GM12874 (cell line): Measurements from ENCODE around the gene DLK1.

ENCODE experiments used
- TF ChIP-seq, protein P1 (sequence below): IDR thresholded peaks from 2 replicates; pipeline ENCODE4 v1.5.1; 2011; ENCODE audit warnings: low read depth, mild to moderate bottlenecking, control low read depth, low read length, moderate library complexity; ENCODE audit not compliant: insufficient read depth

Gene DLK1

DNA sequence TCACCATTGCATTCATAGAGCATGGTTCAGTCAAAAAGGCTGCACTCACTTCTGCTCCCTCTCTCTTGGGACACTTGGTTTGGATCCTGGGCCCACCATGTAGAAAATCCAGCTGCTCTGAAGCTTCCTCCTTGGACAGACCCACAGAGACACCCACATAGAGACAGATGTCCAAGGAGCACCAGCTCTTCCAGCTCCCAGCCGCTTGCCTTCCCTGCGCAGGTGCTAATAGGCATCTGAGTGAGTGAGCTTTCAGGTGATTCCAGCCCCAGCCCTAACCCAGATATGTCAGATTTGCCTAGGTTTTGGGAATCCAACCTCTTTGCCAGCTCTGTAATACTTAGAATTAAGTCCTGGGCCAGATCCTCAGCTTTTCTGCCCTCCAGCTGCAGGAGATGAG is 38.6 kb downstream of the DLK1 start:
- TF ChIP-seq, protein P1, sequence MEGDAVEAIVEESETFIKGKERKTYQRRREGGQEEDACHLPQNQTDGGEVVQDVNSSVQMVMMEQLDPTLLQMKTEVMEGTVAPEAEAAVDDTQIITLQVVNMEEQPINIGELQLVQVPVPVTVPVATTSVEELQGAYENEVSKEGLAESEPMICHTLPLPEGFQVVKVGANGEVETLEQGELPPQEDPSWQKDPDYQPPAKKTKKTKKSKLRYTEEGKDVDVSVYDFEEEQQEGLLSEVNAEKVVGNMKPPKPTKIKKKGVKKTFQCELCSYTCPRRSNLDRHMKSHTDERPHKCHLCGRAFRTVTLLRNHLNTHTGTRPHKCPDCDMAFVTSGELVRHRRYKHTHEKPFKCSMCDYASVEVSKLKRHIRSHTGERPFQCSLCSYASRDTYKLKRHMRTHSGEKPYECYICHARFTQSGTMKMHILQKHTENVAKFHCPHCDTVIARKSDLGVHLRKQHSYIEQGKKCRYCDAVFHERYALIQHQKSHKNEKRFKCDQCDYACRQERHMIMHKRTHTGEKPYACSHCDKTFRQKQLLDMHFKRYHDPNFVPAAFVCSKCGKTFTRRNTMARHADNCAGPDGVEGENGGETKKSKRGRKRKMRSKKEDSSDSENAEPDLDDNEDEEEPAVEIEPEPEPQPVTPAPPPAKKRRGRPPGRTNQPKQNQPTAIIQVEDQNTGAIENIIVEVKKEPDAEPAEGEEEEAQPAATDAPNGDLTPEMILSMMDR: no peak

DNA sequence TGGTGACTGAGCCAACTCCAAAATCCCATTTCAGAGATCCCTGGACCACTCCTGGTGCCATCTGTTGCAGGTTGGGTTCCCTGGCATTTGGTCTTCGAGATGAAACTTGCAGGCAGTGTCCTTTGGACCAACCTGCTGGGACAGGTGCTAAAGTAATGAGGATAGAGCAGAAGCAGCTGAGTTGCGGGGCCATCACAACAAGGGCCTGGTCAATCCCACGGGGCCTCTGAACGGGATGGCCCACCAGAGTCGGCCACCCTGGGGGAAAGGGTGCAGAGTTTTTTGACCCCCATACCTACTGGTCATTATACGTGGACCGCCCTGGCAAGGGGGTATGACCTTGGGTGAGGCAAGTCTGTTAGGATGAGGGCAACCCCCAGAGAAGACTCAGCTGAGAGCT is 39.3 kb downstream of the DLK1 start:
- TF ChIP-seq, protein P1: no peak

DNA sequence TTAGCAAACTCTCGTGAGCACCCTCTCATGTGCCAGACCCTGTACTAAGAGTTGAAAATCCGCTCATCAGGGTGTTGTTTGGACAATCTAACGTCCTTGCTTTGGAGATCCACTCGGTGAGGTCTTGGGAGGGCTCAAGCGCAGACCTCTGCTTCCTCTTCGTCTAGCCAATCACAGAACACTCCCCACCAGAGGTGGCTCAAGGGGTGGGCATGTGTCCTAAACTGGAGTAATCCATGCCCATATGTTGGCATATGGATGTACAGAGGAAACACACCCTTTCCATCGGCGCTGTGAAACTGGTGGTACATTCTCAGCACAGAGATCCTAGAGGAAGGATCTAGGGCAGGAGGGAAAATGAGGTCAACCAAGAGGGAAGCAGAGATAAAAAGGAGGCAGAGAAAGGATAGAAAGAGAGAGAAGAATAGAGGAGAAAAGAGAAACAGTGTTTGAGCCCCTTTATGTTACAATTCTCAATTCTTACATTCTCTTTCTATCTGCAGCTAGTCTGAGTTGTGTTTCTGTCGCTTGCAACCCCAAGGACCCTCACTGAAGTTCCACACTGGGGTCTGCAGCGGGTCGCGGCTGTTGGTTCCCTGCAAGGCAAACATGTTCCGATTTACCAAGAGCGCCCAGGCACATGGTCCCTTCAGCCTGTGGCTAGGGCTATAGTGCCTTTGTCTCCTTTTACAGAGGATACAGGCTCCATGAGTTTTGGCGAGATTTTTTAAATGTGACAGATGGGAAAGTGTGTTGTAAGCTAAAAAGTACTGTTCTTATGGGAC is 40.5 kb downstream of the DLK1 start:
- TF ChIP-seq, protein P1: no peak

DNA sequence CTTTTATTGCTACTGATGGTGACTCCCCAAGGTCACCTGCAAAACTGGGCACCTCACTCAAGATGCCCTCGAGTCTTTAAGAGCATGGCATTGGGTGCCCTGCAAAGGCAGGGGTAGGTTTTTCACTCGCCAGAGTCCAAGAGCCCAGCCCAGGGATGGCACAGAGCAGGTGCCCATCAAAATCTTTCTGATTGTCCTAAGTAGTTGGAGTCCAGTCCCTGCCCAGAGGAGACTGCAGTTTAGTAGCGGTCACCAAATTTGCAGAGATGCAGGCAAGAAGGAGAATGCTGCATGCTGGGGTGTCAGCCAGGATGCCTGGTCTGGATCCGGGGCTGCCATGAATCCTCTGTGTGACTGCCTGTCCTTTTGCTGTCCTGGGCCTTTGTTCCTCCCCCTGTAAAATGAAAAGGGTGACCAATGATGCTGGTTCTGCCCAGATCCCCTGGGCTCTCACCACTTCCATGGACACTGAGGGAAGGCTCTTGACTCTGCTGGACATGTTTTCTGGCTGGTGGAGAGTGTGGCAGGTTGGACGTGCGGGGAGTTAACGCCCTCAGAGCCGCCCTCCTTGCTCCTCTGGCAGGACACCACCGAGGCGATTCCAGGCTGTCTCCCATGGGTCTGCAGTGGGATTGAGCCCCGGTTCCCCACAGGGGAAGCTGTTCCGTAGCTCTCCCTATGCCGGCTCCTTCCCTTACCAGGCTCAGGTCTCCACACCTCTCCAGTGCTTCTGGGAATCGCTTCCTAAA is 41.3 kb downstream of the DLK1 start:
- TF ChIP-seq, protein P1: no peak

DNA sequence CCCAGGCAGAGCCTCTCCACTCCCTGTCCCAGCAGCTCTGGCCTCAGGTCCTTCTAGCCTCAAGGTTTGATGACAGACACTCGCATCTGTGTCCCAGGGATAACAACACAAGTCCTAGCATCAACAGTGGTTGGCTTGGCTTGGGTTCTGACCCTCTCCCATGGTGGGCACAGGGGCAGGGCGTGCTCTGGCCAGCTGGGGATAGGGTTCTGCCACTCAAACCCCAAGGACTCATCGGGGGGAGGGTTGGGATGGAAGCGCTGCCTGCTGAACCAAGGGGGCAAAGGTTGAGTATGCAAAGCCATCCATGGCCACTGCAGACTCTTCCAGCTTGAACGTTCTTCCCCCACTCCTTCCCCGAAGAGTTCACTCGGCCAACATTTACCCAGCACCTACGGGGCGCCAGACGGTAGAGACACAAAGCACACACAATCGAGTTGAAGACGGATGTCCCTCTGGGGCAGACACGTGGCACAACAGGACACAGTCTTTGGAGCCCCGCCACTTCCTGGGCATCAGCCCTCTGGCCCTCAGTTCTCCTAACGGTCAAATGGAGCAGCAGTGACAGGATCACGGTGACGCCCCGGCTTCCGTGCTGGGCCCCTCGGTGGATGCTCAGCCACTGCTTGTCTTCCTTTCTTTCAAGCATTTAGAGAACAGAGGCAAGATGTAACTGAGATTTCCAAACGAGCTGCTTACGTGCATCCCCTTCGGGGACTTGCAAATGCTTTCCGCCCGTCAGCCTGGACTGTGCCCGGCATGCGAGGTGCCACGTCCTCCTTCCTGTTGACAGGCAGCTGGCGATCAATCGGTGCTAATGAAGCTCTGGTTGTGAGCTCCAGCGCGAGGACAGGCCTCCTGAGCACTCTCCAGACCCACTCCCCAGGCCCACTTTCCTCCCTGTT is 42.6 kb downstream of the DLK1 start:
- TF ChIP-seq, protein P1: no peak

DNA sequence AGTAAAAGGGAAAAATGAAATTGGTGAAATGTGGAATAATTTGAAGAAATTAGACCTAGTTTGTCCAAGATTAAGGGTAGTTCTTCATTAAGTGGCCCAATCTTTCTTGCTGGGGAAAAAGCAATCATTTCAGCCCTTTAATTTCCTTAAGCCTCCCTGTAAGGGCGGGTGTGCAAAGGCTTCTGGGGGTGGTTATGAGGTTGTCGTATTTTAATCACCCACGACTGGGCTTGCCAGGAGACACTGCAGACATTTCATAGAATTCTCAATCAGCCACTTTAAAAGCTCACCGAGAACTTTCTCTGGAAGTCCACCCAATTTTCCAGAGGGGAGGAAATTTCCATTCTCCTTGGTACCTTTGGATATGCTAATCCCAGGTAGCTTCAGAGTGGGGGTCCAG is 43.4 kb downstream of the DLK1 start:
- TF ChIP-seq, protein P1: no peak
